AG09319 (cell line): ENCODE data around the gene DCAF5.

Experiments used
- DNase-seq: peaks from one replicate; pipeline ENCODE4 v3.0.0-alpha.2; 2010; ENCODE audit warnings: low read depth; ENCODE audit errors: extremely low read depth
- TF ChIP-seq, protein P1 (sequence below): IDR thresholded peaks from 2 replicates; pipeline ENCODE4 v1.5.1; 2011; ENCODE audit warnings: low read depth, mild to moderate bottlenecking, inconsistent platforms, low read length, moderate library complexity

The DCAF5 gene

GRCh38 chr14:69094481-69094880 lies 58.4 kb downstream of the DCAF5 start:
- no peak for DNase-seq
- TF ChIP-seq, protein P1, sequence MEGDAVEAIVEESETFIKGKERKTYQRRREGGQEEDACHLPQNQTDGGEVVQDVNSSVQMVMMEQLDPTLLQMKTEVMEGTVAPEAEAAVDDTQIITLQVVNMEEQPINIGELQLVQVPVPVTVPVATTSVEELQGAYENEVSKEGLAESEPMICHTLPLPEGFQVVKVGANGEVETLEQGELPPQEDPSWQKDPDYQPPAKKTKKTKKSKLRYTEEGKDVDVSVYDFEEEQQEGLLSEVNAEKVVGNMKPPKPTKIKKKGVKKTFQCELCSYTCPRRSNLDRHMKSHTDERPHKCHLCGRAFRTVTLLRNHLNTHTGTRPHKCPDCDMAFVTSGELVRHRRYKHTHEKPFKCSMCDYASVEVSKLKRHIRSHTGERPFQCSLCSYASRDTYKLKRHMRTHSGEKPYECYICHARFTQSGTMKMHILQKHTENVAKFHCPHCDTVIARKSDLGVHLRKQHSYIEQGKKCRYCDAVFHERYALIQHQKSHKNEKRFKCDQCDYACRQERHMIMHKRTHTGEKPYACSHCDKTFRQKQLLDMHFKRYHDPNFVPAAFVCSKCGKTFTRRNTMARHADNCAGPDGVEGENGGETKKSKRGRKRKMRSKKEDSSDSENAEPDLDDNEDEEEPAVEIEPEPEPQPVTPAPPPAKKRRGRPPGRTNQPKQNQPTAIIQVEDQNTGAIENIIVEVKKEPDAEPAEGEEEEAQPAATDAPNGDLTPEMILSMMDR, result no peak

DNA sequence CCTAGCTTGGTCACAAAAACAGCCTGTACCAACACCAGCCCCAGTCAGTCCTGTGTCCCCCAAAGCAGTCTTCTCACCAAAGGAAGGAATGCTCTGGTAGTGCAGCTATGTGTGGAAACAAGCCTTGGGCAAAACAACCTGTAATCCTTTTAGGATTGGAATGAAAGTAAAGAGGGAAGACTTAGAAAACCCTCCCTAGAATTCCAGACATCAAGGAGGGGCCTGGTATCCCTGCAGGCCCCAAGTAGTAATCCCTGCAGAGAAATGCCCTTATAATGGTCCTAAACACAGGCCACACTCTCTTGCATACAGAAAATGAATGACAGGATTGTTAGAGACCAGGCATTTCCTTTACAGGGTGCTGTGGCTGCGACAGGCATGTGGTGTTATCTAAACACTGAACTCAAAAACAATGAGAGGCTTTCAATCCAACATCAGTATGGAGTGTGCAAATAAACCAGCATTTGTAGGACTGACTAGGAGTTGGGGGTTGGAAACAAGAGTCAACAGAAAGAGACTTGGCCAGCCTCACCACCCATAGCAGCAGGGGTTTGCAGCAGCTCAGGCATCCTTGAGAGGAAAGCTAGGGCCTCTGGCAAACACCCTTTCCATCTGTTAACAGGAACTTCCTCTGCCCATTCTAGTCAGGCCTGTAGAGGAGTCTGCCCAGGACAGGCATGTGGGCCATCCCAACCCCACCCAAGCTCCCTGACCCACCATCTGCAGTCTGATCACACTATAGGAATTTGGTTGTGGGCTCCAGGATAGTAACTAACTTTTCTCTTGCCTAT lies 59.1 kb downstream of the DCAF5 start:
- DNase-seq, result no peak

GRCh38 chr14:69092840-69093422 lies 60.0 kb downstream of the DCAF5 start:
- TF ChIP-seq, protein P1, result no peak

More for the DNA sequence above, 59.1 kb downstream of the DCAF5 start:
- TF ChIP-seq, protein P1, result no peak

GRCh38 chr14:69091695-69092094 lies 61.2 kb downstream of the DCAF5 start:
- no peak for DNase-seq
- TF ChIP-seq, protein P1, result no peak

More at GRCh38 chr14:69092840-69093422, 60.0 kb downstream of the DCAF5 start:
- DNase-seq, result no peak

DNA sequence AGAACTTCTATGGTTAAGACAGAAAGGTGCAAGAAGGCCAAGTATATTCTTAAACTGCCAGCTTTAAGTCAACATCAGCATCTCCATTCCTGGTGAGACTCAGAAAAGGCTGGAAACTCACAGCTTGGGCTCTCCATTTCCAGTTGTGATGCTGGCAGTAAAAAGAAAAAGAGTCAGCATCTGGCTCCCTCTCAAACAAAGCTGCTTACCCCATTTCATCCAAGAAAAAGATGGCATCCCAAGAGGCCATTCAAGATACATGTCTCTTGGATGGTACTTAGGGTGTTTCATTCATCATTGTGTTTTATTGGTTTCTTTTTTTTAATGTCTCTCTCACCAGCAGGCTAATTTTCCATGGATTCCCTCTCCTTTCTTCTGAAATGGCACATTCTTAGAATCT lies 61.9 kb downstream of the DCAF5 start:
- TF ChIP-seq, protein P1, result no peak
- no peak for DNase-seq

DNA sequence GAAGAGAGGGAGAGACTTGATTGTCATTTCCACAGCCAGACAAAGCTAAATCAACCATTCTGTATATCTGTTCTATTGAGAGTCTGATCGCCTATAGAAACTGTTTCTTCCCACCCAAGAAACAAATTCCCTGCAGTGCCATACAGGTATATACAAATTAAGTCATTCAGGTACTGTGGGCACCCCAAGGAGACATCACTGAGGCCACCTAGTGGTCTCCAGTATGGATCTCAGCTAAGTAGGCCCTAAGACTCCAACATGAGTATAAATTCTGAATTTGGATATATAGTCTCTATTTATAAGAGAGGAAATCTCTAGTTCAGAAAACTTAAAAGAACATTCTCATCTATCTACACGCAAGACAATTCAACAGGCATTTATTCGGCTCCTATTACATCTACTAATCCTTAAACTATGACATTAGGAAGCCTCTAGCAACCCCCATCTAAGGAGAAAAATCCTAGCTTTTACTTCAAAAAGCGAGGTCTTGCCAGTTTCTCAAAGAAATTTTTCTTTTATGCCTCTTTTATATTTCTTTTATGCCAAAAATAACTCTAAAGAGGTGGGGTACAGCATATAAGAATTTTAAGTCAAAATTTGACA lies 62.6 kb downstream of the DCAF5 start:
- TF ChIP-seq, protein P1, result peak; percentile 72

GRCh38 chr14:69089046-69089445 lies 63.9 kb downstream of the DCAF5 start:
- TF ChIP-seq, protein P1, result no peak
- DNase-seq, result no peak

More for the DNA sequence above, 62.6 kb downstream of the DCAF5 start:
- DNase-seq, result no peak
